IMR-90 (cell line): ENCODE results near the gene CLDN2. TPM values are rescaled to one million over a fixed set of nuclear protein-coding genes. Genes with fewer than 3 reads are reported as not detected.
A peak's percentile ranks its signal among the peaks of the same experiment; 100 is the strongest.

Source experiments
- ATAC-seq: fragments of 200-7000 bp; cut with Tn5 transposase; 2 replicates; pipeline ENCODE4 v1.9.1; 2020; ENCODE audit warnings: low read depth, mild to moderate bottlenecking, moderate library complexity
- BruUV-seq: library from RNA; stranded (reverse); fragments of 400-500 nt; replicated peaks from 2 replicates; lab custom pipeline; 2021; lab: Mats Ljungman, UMichigan
- CTCF ChIA-PET: fragments of 300-600 bp; formaldehyde crosslinking; extraction: SDS; loops from one replicate; lab custom pipeline; 2021; ENCODE audit warnings: antibody characterized with exemption; lab: Yijun Ruan, JAX
- POLR2A ChIA-PET: fragments of 300-600 bp; sonication (Branson Sonifier 250); formaldehyde crosslinking; loops from one replicate; lab custom pipeline; 2022; ENCODE audit warnings: antibody characterized with exemption; ENCODE audit not compliant: unreplicated experiment; lab: Charles Lee
- DNase-seq: peaks from one replicate; pipeline ENCODE4 v3.0.0; 2013
- H2AFZ ChIP-seq: replicated peaks from 2 replicates; pipeline ENCODE3; 2013; ENCODE audit warnings: low read length, mild to moderate bottlenecking; ENCODE audit not compliant: poor library complexity
- H2AK5ac ChIP-seq: 2 replicates; pipeline ENCODE4 v1.6.1; 2013; ENCODE audit warnings: low read depth, low read length, inconsistent platforms
- H2AK9ac ChIP-seq: replicated peaks from 2 replicates; pipeline ENCODE3; 2013; ENCODE audit warnings: mild to moderate bottlenecking, low read depth, low read length, moderate library complexity; ENCODE audit not compliant: poor library complexity
- H2BK120ac ChIP-seq: 2 replicates; pipeline ENCODE4 v1.6.1; 2013; ENCODE audit warnings: low read depth, low read length, inconsistent platforms
- H2BK15ac ChIP-seq: 3 replicates; pipeline ENCODE4 v1.6.1; 2013; ENCODE audit warnings: low read depth, low read length, inconsistent platforms
- H2BK20ac ChIP-seq: 2 replicates; pipeline ENCODE4 v1.6.1; 2013; ENCODE audit warnings: low read depth, mild to moderate bottlenecking, inconsistent platforms, low read length, moderate library complexity
- H2BK5ac ChIP-seq: 2 replicates; pipeline ENCODE4 v1.6.1; 2013; ENCODE audit warnings: mild to moderate bottlenecking, low read depth, low read length, inconsistent platforms; ENCODE audit not compliant: poor library complexity, severe bottlenecking
- H3K14ac ChIP-seq: replicated peaks from 2 replicates; pipeline ENCODE4 v1.6.1; 2013; ENCODE audit warnings: low read depth, low read length, inconsistent platforms
- H3K18ac ChIP-seq: 2 replicates; pipeline ENCODE4 v1.6.1; 2013; ENCODE audit warnings: low read depth, low read length, control low read depth
- H3K23ac ChIP-seq: 2 replicates; pipeline ENCODE4 v1.6.1; 2013; ENCODE audit warnings: low read depth, low read length, inconsistent platforms
- H3K27ac ChIP-seq: 2 replicates; pipeline ENCODE4 v1.5.1; 2013; ENCODE audit warnings: mild to moderate bottlenecking, control low read depth, low read length; ENCODE audit not compliant: insufficient read depth
- H3K27me3 ChIP-seq: 2 replicates; pipeline ENCODE4 v1.6.1; 2013; ENCODE audit warnings: low read length; ENCODE audit not compliant: control insufficient read depth, insufficient read depth
- H3K36me3 ChIP-seq: 2 replicates; pipeline ENCODE4 v1.6.1; 2013; ENCODE audit warnings: low read length, mixed read lengths; ENCODE audit not compliant: control insufficient read depth, insufficient read depth
- H3K4ac ChIP-seq: 2 replicates; pipeline ENCODE4 v1.6.1; 2013; ENCODE audit warnings: low read depth, low read length, inconsistent platforms
- H3K4me1 ChIP-seq: 2 replicates; pipeline ENCODE4 v1.6.1; 2013; ENCODE audit warnings: low read length, mixed read lengths; ENCODE audit not compliant: control insufficient read depth, insufficient read depth
- H3K4me2 ChIP-seq: 2 replicates; pipeline ENCODE4 v1.6.1; 2013; ENCODE audit warnings: low read depth, mild to moderate bottlenecking, control low read depth, low read length, moderate library complexity
- H3K4me3 ChIP-seq: 2 replicates; pipeline ENCODE4 v1.5.1; 2013; ENCODE audit warnings: low read depth, mild to moderate bottlenecking, control low read depth, low read length, moderate library complexity; ENCODE audit not compliant: insufficient read depth
- H3K56ac ChIP-seq: 2 replicates; pipeline ENCODE4 v1.6.1; 2013; ENCODE audit warnings: low read length, inconsistent platforms; ENCODE audit not compliant: insufficient read depth; ENCODE audit errors: extremely low read depth
- H3K79me1 ChIP-seq, 2 experiments: 2 replicates each; pipeline ENCODE4 v1.6.1; 2013; ENCODE audit warnings: low read length in 2 of 2, inconsistent platforms in 1 of 2, low read depth in 1 of 2
- H3K9ac ChIP-seq: 2 replicates; pipeline ENCODE4 v1.6.1; 2013; ENCODE audit warnings: low read depth, low read length, control low read depth
- H3K9me1 ChIP-seq: 2 replicates; pipeline ENCODE4 v1.6.1; 2013; ENCODE audit warnings: low read length, inconsistent platforms; ENCODE audit not compliant: insufficient read depth
- H3K9me3 ChIP-seq: 2 replicates; pipeline ENCODE4 v1.6.1; 2013; ENCODE audit warnings: low read length; ENCODE audit not compliant: control insufficient read depth, insufficient read depth
- H4K20me1 ChIP-seq: 2 replicates; pipeline ENCODE4 v1.6.1; 2013; ENCODE audit warnings: low read length, inconsistent platforms; ENCODE audit not compliant: insufficient read depth
- H4K5ac ChIP-seq: 2 replicates; pipeline ENCODE4 v1.6.1; 2013; ENCODE audit warnings: mild to moderate bottlenecking, low read depth, low read length, control low read depth
- H4K8ac ChIP-seq, 2 experiments: 2 replicates each; pipeline ENCODE4 v1.6.1; 2013; ENCODE audit warnings: low read depth in 2 of 2, low read length in 2 of 2, control low read depth in 1 of 2, inconsistent platforms in 1 of 2
- H4K91ac ChIP-seq: 2 replicates; pipeline ENCODE4 v1.6.1; 2013; ENCODE audit warnings: low read depth, low read length, inconsistent platforms; ENCODE audit not compliant: insufficient read depth
- BHLHE40 ChIP-seq: fragments of 150-350 bp; IDR thresholded peaks from 2 replicates; pipeline ENCODE4 v1.6.1; 2016; ENCODE audit warnings: mild to moderate bottlenecking, low read depth, low read length
- CEBPB ChIP-seq: IDR thresholded peaks from 2 replicates; pipeline ENCODE4 v1.6.1; 2012; ENCODE audit warnings: low read depth, low read length, improper control_type of control experiment
- CHD1 ChIP-seq: IDR thresholded peaks from 2 replicates; pipeline ENCODE4 v1.6.1; 2012; ENCODE audit warnings: low read depth, low read length, improper control_type of control experiment
- FOS ChIP-seq: fragments of 150-350 bp; IDR thresholded peaks from 2 replicates; pipeline ENCODE4 v1.6.1; 2016; ENCODE audit warnings: low read depth, low read length
- MAFK ChIP-seq: IDR thresholded peaks from 2 replicates; pipeline ENCODE4 v1.6.1; 2012; ENCODE audit warnings: low read depth, low read length, improper control_type of control experiment
- MAZ ChIP-seq: IDR thresholded peaks from 2 replicates; pipeline ENCODE4 v1.6.1; 2012; ENCODE audit warnings: low read depth, mild to moderate bottlenecking, low read length, improper control_type of control experiment, moderate library complexity, borderline replicate concordance
- MXI1 ChIP-seq: IDR thresholded peaks from 2 replicates; pipeline ENCODE4 v1.6.1; 2012; ENCODE audit warnings: low read depth, mild to moderate bottlenecking, low read length, moderate library complexity, borderline replicate concordance
- NFE2L2 ChIP-seq: fragments of 150-350 bp; IDR thresholded peaks from 2 replicates; pipeline ENCODE4 v1.6.1; 2016; ENCODE audit warnings: low read depth, mild to moderate bottlenecking, low read length
- POLR2A ChIP-seq: IDR thresholded peaks from 2 replicates; pipeline ENCODE4 v1.6.1; 2012; ENCODE audit warnings: mild to moderate bottlenecking, low read depth, low read length
- RAD21 ChIP-seq: IDR thresholded peaks from 2 replicates; pipeline ENCODE4 v1.6.1; 2012; ENCODE audit warnings: low read length, improper control_type of control experiment
- RCOR1 ChIP-seq: IDR thresholded peaks from 2 replicates; pipeline ENCODE4 v1.6.1; 2012; ENCODE audit warnings: mild to moderate bottlenecking, low read length, improper control_type of control experiment; ENCODE audit not compliant: insufficient replicate concordance
- RFX5 ChIP-seq: IDR thresholded peaks from 2 replicates; pipeline ENCODE4 v1.8.0; 2012; ENCODE audit warnings: low read depth, mild to moderate bottlenecking, low read length, moderate library complexity
- SMC3 ChIP-seq: fragments of 150-350 bp; IDR thresholded peaks from 2 replicates; pipeline ENCODE4 v1.6.1; 2016; ENCODE audit warnings: low read depth, mild to moderate bottlenecking, antibody characterized with exemption, low read length, moderate library complexity
- WGBS, 2 experiments: methylation state at CpG; one replicate each; pipeline versions ENCODE4 v1.1.5 to v1.1.7; 2013; ENCODE audit warnings: missing lambda C conversion rate in 2 of 2; ENCODE audit not compliant: insufficient read length in 1 of 2; ENCODE audit errors: extremely low coverage in 2 of 2; 5-methylcytosine and 5-hydroxymethylcytosine counted together
- dilution Hi-C: fragments of 300-500 bp; cut with HindIII; formaldehyde crosslinking; loops from one replicate; pipeline ENCODE4 v1.14.3; 2018; ENCODE audit warnings: low sequenced_read_pairs; ENCODE audit not compliant: unreplicated experiment
- in situ Hi-C: fragments of 300-500 bp; cut with MboI; formaldehyde crosslinking; loops from 3 replicates; pipeline ENCODE4 v1.14.3; 2019; ENCODE audit warnings: low sequenced_read_pairs, inconsistent platforms, mixed read lengths
- intact Hi-C: fragments of 100-400 bp; cut with micrococcal nuclease; formaldehyde crosslinking; loops from 2 replicates; pipeline ENCODE4 v1.10.0; 2022
- polyA plus RNA-seq, 3 experiments: library from polyadenylated mRNA; depleted of rRNA; stranded (reverse); fragments of >200 nt; gene quantifications; 2 replicates each; pipeline ENCODE4 v1.2.3, GENCODE V29; 2012; ENCODE audit warnings: low replicate concordance in 1 of 3
- total RNA-seq: library from RNA; depleted of rRNA; stranded (reverse); fragments of >200 nt; gene quantifications from 2 replicates; pipeline ENCODE4 v1.2.3, GENCODE V29; 2012
- TF ChIP-seq, protein P1 (sequence below): fragments of 150-350 bp; IDR thresholded peaks from 2 replicates; pipeline ENCODE4 v1.6.1; 2016; ENCODE audit warnings: low read depth, mild to moderate bottlenecking, low read length, moderate library complexity, borderline replicate concordance
- TF ChIP-seq, protein P2 (sequence below): conservative IDR thresholded peaks from 2 replicates; pipeline ENCODE4 v1.5.1; 2012; ENCODE audit warnings: mild to moderate bottlenecking, low read depth, low read length, improper control_type of control experiment
- TF ChIP-seq, protein P3 (sequence below): fragments of 150-350 bp; IDR thresholded peaks from 2 replicates; pipeline ENCODE4 v1.6.1; 2017; ENCODE audit warnings: mild to moderate bottlenecking, antibody characterized with exemption, low read length, low read depth

Gene CLDN2
- total and polyA plus RNA-seq, 2 of the 4 experiments (the other 2 are of a cell fraction): 0.03 TPM; not detected in 1

DNA sequence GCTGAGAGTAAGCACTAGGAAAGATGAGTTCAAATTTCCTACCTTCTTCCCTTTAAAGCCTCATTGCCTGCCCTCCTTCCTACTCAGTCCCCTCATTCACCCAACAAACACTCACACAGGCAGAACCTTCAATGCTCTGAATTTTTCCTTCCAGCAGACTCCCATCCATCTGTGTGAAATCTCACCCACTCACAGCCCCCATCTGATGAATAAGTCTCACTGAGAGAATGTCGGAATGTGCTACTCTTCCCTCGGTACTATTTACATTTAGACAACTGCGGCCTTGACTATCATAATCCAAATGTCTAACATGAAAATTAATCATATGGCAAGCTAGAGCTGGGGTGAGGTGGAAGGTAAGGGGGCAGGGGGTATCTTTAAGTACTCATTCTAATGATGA is 19.4 kb downstream of the CLDN2 start:
- CTCF ChIA-PET: no interaction called here

More for the DNA sequence above, 19.4 kb downstream of the CLDN2 start:
- in situ Hi-C loops: no loop called here
- H2BK120ac ChIP-seq: no peak overlapping the region
- H3K4me3 ChIP-seq: no peak overlapping the region
- no peaks in the 10 kb centered on the region for H3K79me1 ChIP-seq
- BruUV-seq: no TSS peak
- no peak overlapping the region for H4K5ac ChIP-seq
- no peaks in the 10 kb centered on the region for H3K9me3 ChIP-seq
- no peak overlapping the region for H3K56ac ChIP-seq
- no peak overlapping the region for H2AK5ac ChIP-seq
- no peak overlapping the region for H3K4ac ChIP-seq
- H3K4me2 ChIP-seq: no peak overlapping the region
- H2BK15ac ChIP-seq: no peak overlapping the region
- no peak overlapping the region for H3K14ac ChIP-seq
- no peak overlapping the region for H2BK5ac ChIP-seq
- H3K27me3 ChIP-seq: peaks cover 8% of the 10 kb centered on the region; the same call in 1 of the 2 replicates
- peaks cover 2% of the 10 kb centered on the region; the same call in 1 of the 2 replicates for H3K4me1 ChIP-seq
- no peak overlapping the region for H2BK20ac ChIP-seq
- no peak overlapping the region for H3K27ac ChIP-seq
- H3K18ac ChIP-seq: no peak overlapping the region
- H3K9ac ChIP-seq: no peak overlapping the region
- peaks cover 8% of the 10 kb centered on the region for H3K36me3 ChIP-seq
- no peak overlapping the region for H3K23ac ChIP-seq
- TF ChIP-seq MXI1: no peak
- no peak for TF ChIP-seq POLR2A
- TF ChIP-seq SMC3: no peak
- no peak for TF ChIP-seq RFX5
- TF ChIP-seq, protein P1, sequence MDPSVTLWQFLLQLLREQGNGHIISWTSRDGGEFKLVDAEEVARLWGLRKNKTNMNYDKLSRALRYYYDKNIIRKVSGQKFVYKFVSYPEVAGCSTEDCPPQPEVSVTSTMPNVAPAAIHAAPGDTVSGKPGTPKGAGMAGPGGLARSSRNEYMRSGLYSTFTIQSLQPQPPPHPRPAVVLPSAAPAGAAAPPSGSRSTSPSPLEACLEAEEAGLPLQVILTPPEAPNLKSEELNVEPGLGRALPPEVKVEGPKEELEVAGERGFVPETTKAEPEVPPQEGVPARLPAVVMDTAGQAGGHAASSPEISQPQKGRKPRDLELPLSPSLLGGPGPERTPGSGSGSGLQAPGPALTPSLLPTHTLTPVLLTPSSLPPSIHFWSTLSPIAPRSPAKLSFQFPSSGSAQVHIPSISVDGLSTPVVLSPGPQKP: no peak
- no peak for TF ChIP-seq NFE2L2
- no peak for TF ChIP-seq RAD21
- TF ChIP-seq CHD1: no peak
- TF ChIP-seq, protein P2, sequence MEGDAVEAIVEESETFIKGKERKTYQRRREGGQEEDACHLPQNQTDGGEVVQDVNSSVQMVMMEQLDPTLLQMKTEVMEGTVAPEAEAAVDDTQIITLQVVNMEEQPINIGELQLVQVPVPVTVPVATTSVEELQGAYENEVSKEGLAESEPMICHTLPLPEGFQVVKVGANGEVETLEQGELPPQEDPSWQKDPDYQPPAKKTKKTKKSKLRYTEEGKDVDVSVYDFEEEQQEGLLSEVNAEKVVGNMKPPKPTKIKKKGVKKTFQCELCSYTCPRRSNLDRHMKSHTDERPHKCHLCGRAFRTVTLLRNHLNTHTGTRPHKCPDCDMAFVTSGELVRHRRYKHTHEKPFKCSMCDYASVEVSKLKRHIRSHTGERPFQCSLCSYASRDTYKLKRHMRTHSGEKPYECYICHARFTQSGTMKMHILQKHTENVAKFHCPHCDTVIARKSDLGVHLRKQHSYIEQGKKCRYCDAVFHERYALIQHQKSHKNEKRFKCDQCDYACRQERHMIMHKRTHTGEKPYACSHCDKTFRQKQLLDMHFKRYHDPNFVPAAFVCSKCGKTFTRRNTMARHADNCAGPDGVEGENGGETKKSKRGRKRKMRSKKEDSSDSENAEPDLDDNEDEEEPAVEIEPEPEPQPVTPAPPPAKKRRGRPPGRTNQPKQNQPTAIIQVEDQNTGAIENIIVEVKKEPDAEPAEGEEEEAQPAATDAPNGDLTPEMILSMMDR: no peak
- TF ChIP-seq BHLHE40: no peak
- TF ChIP-seq CEBPB: no peak
- TF ChIP-seq RCOR1: no peak
- no peak for TF ChIP-seq FOS
- TF ChIP-seq MAFK: no peak
- TF ChIP-seq, protein P3, sequence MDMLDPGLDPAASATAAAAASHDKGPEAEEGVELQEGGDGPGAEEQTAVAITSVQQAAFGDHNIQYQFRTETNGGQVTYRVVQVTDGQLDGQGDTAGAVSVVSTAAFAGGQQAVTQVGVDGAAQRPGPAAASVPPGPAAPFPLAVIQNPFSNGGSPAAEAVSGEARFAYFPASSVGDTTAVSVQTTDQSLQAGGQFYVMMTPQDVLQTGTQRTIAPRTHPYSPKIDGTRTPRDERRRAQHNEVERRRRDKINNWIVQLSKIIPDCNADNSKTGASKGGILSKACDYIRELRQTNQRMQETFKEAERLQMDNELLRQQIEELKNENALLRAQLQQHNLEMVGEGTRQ: no peak
- no peak for TF ChIP-seq MAZ
- H3K9me1 ChIP-seq: no peaks in the 10 kb centered on the region
- dilution Hi-C loops: no loop called here
- ATAC-seq: peak; percentile 29; the same call in 1 of the 2 replicates
- POLR2A ChIA-PET: no interaction called here
- no peak overlapping the region for H4K91ac ChIP-seq
- DNase-seq: no peak
- no peak overlapping the region for H4K8ac ChIP-seq
- no peaks in the 10 kb centered on the region; the same call in 1 of the 2 replicates for H4K20me1 ChIP-seq
- intact Hi-C loops: no loop called here
- no peak overlapping the region for H2AFZ ChIP-seq
- WGBS, 2 experiments: no CpG with 5 or more reads among the region's 3 CpGs
- H2AK9ac ChIP-seq: no peak overlapping the region
